WTC11 (cell line): ENCODE measurements around the gene CD44. TPM values are rescaled to one million over a fixed set of nuclear protein-coding genes. Genes with fewer than 3 reads are reported as not detected.

ENCODE experiments used
- ATAC-seq: fragments of 200-7000 bp; cut with Tn5 transposase; 2 replicates; pipeline ENCODE4 v1.10.0; 2021; ENCODE audit warnings: mild to moderate bottlenecking, moderate library complexity
- Bru-seq: library from RNA; stranded (reverse); fragments of 400-500 nt; gene quantifications from one replicate; lab custom pipeline; 2021; lab: Mats Ljungman, UMichigan
- CTCF ChIA-PET: fragments of 300-600 bp; sonication (Branson Sonifier 250); formaldehyde crosslinking; loops from one replicate; lab custom pipeline; 2021; ENCODE audit warnings: antibody characterized with exemption; lab: Charles Lee
- POLR2A ChIA-PET: fragments of 350-600 bp; sonication (Branson Sonifier 250); formaldehyde crosslinking; loops from one replicate; lab custom pipeline; 2021; ENCODE audit warnings: antibody characterized with exemption; lab: Charles Lee
- DNase-seq: peaks from one replicate; pipeline ENCODE4 v3.0.0; 2021; ENCODE audit warnings: low spot score
- H3K27ac Mint-ChIP-seq: 2 replicates; pipeline ENCODE4 v1.8.0; 2021; ENCODE audit warnings: mixed read lengths
- H3K27me3 Mint-ChIP-seq: 2 replicates; pipeline ENCODE4 v1.8.0; 2021; ENCODE audit warnings: low read depth, mild to moderate bottlenecking, moderate library complexity, mixed read lengths
- H3K36me3 Mint-ChIP-seq: 2 replicates; pipeline ENCODE4 v1.8.0; 2021; ENCODE audit warnings: mixed read lengths
- H3K4me1 Mint-ChIP-seq: 2 replicates; pipeline ENCODE4 v1.8.0; 2022; ENCODE audit warnings: mixed read lengths
- H3K4me3 Mint-ChIP-seq: 2 replicates; pipeline ENCODE4 v1.8.0; 2021; ENCODE audit warnings: mild to moderate bottlenecking, moderate library complexity, mixed read lengths
- H3K9me3 Mint-ChIP-seq: 2 replicates; pipeline ENCODE4 v1.8.0; 2021; ENCODE audit warnings: mixed read lengths
- CREB1 ChIP-seq: sonication (generic); formaldehyde crosslinking; IDR thresholded peaks from 2 replicates; pipeline ENCODE4 v1.8.0; 2023; ENCODE audit warnings: mild to moderate bottlenecking, missing genetic modification reagents
- CREM ChIP-seq: sonication (generic); formaldehyde crosslinking; IDR thresholded peaks from 2 replicates; pipeline ENCODE4 v1.8.1; 2022; ENCODE audit warnings: mild to moderate bottlenecking, missing genetic modification reagents, moderate library complexity
- ETV6 ChIP-seq: sonication (generic); formaldehyde crosslinking; IDR thresholded peaks from 2 replicates; pipeline ENCODE4 v1.8.1; 2022; ENCODE audit warnings: mild to moderate bottlenecking, missing genetic modification reagents
- FOXJ3 ChIP-seq: sonication (generic); formaldehyde crosslinking; IDR thresholded peaks from 2 replicates; pipeline ENCODE4 v1.9.0; 2021; ENCODE audit warnings: missing genetic modification reagents, mild to moderate bottlenecking, borderline replicate concordance
- FOXK1 ChIP-seq: sonication (generic); formaldehyde crosslinking; IDR thresholded peaks from 2 replicates; pipeline ENCODE4 v1.8.0; 2022; ENCODE audit warnings: mild to moderate bottlenecking, moderate library complexity, missing genetic modification reagents
- FOXP1 ChIP-seq: sonication (generic); formaldehyde crosslinking; IDR thresholded peaks from 2 replicates; pipeline ENCODE4 v1.8.0; 2022; ENCODE audit warnings: missing genetic modification reagents, mild to moderate bottlenecking, moderate library complexity, borderline replicate concordance
- IRF2 ChIP-seq: sonication (generic); formaldehyde crosslinking; IDR thresholded peaks from 2 replicates; pipeline ENCODE4 v1.8.0; 2022; ENCODE audit warnings: low read depth, missing genetic modification reagents, borderline replicate concordance
- JUN ChIP-seq: sonication (generic); formaldehyde crosslinking; IDR thresholded peaks from 2 replicates; pipeline ENCODE4 v1.8.0; 2023; ENCODE audit warnings: mild to moderate bottlenecking, missing genetic modification reagents
- NFE2L1 ChIP-seq: sonication (generic); formaldehyde crosslinking; IDR thresholded peaks from 2 replicates; pipeline ENCODE4 v1.8.1; 2023; ENCODE audit warnings: missing genetic modification reagents
- NR2C2 ChIP-seq: sonication (generic); formaldehyde crosslinking; IDR thresholded peaks from 2 replicates; pipeline ENCODE4 v1.8.0; 2022; ENCODE audit warnings: mild to moderate bottlenecking, missing genetic modification reagents
- SMAD3 ChIP-seq: sonication (generic); formaldehyde crosslinking; IDR thresholded peaks from 2 replicates; pipeline ENCODE4 v1.8.0; 2022; ENCODE audit warnings: missing genetic modification reagents, mild to moderate bottlenecking, borderline replicate concordance
- TEAD1 ChIP-seq: sonication (generic); formaldehyde crosslinking; IDR thresholded peaks from 2 replicates; pipeline ENCODE4 v1.8.0; 2022; ENCODE audit warnings: mild to moderate bottlenecking, missing genetic modification reagents
- ZNF219 ChIP-seq: sonication (generic); formaldehyde crosslinking; IDR thresholded peaks from 2 replicates; pipeline ENCODE4 v1.8.0; 2023; ENCODE audit warnings: missing genetic modification reagents, mild to moderate bottlenecking, borderline replicate concordance
- ZNF423 ChIP-seq: fragments of 250-450 bp; sonication (Bioruptor Pico); IDR thresholded peaks from 2 replicates; pipeline ENCODE4 v2.1.2; 2022; ENCODE audit warnings: mild to moderate bottlenecking, moderate library complexity
- long read RNA-seq, 3 experiments: library from RNA in 1 of 3; library from capped mRNA in 1 of 3; library from polyadenylated mRNA in 1 of 3; unstranded in 2 of 3; stranded (forward) in 1 of 3; transcript quantifications; one replicate each; pipeline ENCODE4 v2.0.0, GENCODE V29; 2021
- total RNA-seq: library from RNA; stranded (reverse); gene quantifications from 3 replicates; pipeline ENCODE4 v1.2.3, GENCODE V29; 2021
- TF ChIP-seq, protein P1 (sequence below): sonication (generic); formaldehyde crosslinking; IDR thresholded peaks from 2 replicates; pipeline ENCODE4 v1.8.1; 2023; ENCODE audit warnings: mild to moderate bottlenecking, missing genetic modification reagents
- TF ChIP-seq, protein P2 (sequence below): sonication (generic); formaldehyde crosslinking; IDR thresholded peaks from 2 replicates; pipeline ENCODE4 v1.8.1; 2023; ENCODE audit warnings: mild to moderate bottlenecking, moderate library complexity, missing genetic modification reagents
- TF ChIP-seq, protein P3 (sequence below): sonication (generic); formaldehyde crosslinking; conservative IDR thresholded peaks from 2 replicates; pipeline ENCODE4 v1.8.1; 2022; ENCODE audit warnings: mild to moderate bottlenecking, missing genetic modification reagents
- TF ChIP-seq, protein P4 (sequence below): sonication (generic); formaldehyde crosslinking; IDR thresholded peaks from 2 replicates; pipeline ENCODE4 v1.8.1; 2022; ENCODE audit warnings: mild to moderate bottlenecking, moderate library complexity, missing genetic modification reagents
- TF ChIP-seq, protein P5 (sequence below): sonication (generic); formaldehyde crosslinking; IDR thresholded peaks from 2 replicates; pipeline ENCODE4 v1.8.1; 2022; ENCODE audit warnings: mild to moderate bottlenecking, missing genetic modification reagents, moderate library complexity, borderline replicate concordance
- TF ChIP-seq, protein P6 (sequence below): sonication (generic); formaldehyde crosslinking; IDR thresholded peaks from 2 replicates; pipeline ENCODE4 v1.8.0; 2022; ENCODE audit warnings: mild to moderate bottlenecking, missing genetic modification reagents
- TF ChIP-seq, protein P7 (sequence below): sonication (generic); formaldehyde crosslinking; IDR thresholded peaks from 2 replicates; pipeline ENCODE4 v1.8.1; 2023; ENCODE audit warnings: mild to moderate bottlenecking, missing genetic modification reagents, borderline replicate concordance

CD44 gene
- total RNA-seq (9.6 to 12.0 TPM (median 10.3 TPM) in 3 replicates), Bru-seq, nascent RNA (percentile 38 among the genes with signal in this experiment)
- long read RNA-seq, experiment 1, full-length matches to known transcripts: 7 of 19 reads
- long read RNA-seq, experiment 1, partial matches to known transcripts: 5 of 19 reads
- long read RNA-seq, experiment 1, other reads (novel, unspliced or antisense): 7 of 19 reads
- long read RNA-seq, experiment 2, full-length matches to known transcripts: 6 of 10 reads
- long read RNA-seq, experiment 2, partial matches to known transcripts: 1 of 10 reads
- long read RNA-seq, experiment 2, other reads (novel, unspliced or antisense): 3 of 10 reads
- long read RNA-seq, experiment 3, full-length matches to known transcripts: 11 of 17 reads
- long read RNA-seq, experiment 3, partial matches to known transcripts: 3 of 17 reads
- long read RNA-seq, experiment 3, other reads (novel, unspliced or antisense): 3 of 17 reads

DNA sequence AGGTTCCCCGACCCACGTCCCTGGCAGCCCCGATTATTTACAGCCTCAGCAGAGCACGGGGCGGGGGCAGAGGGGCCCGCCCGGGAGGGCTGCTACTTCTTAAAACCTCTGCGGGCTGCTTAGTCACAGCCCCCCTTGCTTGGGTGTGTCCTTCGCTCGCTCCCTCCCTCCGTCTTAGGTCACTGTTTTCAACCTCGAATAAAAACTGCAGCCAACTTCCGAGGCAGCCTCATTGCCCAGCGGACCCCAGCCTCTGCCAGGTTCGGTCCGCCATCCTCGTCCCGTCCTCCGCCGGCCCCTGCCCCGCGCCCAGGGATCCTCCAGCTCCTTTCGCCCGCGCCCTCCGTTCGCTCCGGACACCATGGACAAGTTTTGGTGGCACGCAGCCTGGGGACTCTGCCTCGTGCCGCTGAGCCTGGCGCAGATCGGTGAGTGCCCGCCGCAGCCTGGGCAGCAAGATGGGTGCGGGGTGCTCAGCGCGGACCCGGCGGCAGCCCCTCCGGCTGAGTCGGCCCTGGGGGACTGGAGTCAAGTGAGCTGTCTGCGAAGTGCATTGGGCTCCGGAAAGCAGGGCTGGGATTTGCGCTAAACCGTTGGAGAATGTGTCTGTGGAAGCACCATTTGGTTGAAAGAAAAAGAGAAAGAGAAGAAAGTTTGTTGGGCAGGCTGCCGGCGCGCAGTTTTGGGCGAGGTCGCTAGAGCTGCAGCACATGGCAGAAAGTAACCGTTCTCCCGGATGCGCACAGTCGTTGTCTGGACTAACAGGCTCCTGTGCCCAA, at the start of gene CD44:
CD44 (plus strand) TSS at position 229 of the 779 bp plus-strand sequence; CDS start at position 362, 133 bp downstream.
- Mint-ChIP-seq H3K27me3 (peaks cover 72% of the 10 kb centered on the region), H3K36me3 (no peaks in the 10 kb centered on the region)
- TF ChIP-seq FOXK1 (CRISPR knock-in tag): peak; percentile 32; the same call in 1 of the 2 replicates
- TF ChIP-seq ZNF423 (CRISPR knock-in tag): no peak
- TF ChIP-seq ETV6 (CRISPR knock-in tag): no peak
- no peak for TF ChIP-seq JUN (CRISPR knock-in tag)
- no peak for TF ChIP-seq IRF2 (CRISPR knock-in tag)
- TF ChIP-seq, protein P1, sequence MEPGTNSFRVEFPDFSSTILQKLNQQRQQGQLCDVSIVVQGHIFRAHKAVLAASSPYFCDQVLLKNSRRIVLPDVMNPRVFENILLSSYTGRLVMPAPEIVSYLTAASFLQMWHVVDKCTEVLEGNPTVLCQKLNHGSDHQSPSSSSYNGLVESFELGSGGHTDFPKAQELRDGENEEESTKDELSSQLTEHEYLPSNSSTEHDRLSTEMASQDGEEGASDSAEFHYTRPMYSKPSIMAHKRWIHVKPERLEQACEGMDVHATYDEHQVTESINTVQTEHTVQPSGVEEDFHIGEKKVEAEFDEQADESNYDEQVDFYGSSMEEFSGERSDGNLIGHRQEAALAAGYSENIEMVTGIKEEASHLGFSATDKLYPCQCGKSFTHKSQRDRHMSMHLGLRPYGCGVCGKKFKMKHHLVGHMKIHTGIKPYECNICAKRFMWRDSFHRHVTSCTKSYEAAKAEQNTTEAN: no peak
- TF ChIP-seq TEAD1: 0 out of 2 replicates have a peak, but pooled peaks have one; percentile 53
- TF ChIP-seq FOXJ3 (CRISPR knock-in tag): no peak
- no peak for TF ChIP-seq NR2C2 (CRISPR knock-in tag)
- TF ChIP-seq, protein P2, sequence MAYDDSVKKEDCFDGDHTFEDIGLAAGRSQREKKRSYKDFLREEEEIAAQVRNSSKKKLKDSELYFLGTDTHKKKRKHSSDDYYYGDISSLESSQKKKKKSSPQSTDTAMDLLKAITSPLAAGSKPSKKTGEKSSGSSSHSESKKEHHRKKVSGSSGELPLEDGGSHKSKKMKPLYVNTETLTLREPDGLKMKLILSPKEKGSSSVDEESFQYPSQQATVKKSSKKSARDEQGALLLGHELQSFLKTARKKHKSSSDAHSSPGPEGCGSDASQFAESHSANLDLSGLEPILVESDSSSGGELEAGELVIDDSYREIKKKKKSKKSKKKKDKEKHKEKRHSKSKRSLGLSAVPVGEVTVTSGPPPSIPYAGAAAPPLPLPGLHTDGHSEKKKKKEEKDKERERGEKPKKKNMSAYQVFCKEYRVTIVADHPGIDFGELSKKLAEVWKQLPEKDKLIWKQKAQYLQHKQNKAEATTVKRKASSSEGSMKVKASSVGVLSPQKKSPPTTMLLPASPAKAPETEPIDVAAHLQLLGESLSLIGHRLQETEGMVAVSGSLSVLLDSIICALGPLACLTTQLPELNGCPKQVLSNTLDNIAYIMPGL (CRISPR knock-in tag): 0 out of 2 replicates have a peak, but pooled peaks have one; percentile 28
- peak; percentile 70; the same call in 1 of the 2 replicates for TF ChIP-seq SMAD3 (CRISPR knock-in tag)
- TF ChIP-seq FOXP1 (CRISPR knock-in tag): peak; percentile 85
- no peak for TF ChIP-seq CREM (CRISPR knock-in tag)
- TF ChIP-seq, protein P3, sequence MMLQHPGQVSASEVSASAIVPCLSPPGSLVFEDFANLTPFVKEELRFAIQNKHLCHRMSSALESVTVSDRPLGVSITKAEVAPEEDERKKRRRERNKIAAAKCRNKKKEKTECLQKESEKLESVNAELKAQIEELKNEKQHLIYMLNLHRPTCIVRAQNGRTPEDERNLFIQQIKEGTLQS (CRISPR knock-in tag): no peak
- TF ChIP-seq CREB1 (CRISPR knock-in tag): 0 out of 2 replicates have a peak, but pooled peaks have one; percentile 33
- TF ChIP-seq, protein P4, sequence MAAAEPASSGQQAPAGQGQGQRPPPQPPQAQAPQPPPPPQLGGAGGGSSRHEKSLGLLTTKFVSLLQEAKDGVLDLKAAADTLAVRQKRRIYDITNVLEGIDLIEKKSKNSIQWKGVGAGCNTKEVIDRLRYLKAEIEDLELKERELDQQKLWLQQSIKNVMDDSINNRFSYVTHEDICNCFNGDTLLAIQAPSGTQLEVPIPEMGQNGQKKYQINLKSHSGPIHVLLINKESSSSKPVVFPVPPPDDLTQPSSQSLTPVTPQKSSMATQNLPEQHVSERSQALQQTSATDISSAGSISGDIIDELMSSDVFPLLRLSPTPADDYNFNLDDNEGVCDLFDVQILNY (CRISPR knock-in tag): no peak
- TF ChIP-seq, protein P5, sequence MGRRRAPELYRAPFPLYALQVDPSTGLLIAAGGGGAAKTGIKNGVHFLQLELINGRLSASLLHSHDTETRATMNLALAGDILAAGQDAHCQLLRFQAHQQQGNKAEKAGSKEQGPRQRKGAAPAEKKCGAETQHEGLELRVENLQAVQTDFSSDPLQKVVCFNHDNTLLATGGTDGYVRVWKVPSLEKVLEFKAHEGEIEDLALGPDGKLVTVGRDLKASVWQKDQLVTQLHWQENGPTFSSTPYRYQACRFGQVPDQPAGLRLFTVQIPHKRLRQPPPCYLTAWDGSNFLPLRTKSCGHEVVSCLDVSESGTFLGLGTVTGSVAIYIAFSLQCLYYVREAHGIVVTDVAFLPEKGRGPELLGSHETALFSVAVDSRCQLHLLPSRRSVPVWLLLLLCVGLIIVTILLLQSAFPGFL: no peak
- 0 out of 2 replicates have a peak, but pooled peaks have one; percentile 23 for TF ChIP-seq NFE2L1 (CRISPR knock-in tag)
- TF ChIP-seq, protein P6, sequence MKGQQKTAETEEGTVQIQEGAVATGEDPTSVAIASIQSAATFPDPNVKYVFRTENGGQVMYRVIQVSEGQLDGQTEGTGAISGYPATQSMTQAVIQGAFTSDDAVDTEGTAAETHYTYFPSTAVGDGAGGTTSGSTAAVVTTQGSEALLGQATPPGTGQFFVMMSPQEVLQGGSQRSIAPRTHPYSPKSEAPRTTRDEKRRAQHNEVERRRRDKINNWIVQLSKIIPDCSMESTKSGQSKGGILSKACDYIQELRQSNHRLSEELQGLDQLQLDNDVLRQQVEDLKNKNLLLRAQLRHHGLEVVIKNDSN (CRISPR knock-in tag): no peak
- TF ChIP-seq, protein P7, sequence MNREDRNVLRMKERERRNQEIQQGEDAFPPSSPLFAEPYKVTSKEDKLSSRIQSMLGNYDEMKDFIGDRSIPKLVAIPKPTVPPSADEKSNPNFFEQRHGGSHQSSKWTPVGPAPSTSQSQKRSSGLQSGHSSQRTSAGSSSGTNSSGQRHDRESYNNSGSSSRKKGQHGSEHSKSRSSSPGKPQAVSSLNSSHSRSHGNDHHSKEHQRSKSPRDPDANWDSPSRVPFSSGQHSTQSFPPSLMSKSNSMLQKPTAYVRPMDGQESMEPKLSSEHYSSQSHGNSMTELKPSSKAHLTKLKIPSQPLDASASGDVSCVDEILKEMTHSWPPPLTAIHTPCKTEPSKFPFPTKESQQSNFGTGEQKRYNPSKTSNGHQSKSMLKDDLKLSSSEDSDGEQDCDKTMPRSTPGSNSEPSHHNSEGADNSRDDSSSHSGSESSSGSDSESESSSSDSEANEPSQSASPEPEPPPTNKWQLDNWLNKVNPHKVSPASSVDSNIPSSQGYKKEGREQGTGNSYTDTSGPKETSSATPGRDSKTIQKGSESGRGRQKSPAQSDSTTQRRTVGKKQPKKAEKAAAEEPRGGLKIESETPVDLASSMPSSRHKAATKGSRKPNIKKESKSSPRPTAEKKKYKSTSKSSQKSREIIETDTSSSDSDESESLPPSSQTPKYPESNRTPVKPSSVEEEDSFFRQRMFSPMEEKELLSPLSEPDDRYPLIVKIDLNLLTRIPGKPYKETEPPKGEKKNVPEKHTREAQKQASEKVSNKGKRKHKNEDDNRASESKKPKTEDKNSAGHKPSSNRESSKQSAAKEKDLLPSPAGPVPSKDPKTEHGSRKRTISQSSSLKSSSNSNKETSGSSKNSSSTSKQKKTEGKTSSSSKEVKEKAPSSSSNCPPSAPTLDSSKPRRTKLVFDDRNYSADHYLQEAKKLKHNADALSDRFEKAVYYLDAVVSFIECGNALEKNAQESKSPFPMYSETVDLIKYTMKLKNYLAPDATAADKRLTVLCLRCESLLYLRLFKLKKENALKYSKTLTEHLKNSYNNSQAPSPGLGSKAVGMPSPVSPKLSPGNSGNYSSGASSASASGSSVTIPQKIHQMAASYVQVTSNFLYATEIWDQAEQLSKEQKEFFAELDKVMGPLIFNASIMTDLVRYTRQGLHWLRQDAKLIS (CRISPR knock-in tag): peak; percentile 39; the same call in 1 of the 2 replicates
- TF ChIP-seq ZNF219: 0 out of 2 replicates have a peak, but pooled peaks have one; percentile 68

More for the DNA sequence above, at the start of gene CD44:
- peaks cover 14% of the 10 kb centered on the region for H3K4me1 Mint-ChIP-seq
- H3K27ac Mint-ChIP-seq: no peak within 1 kb of the TSS
- CTCF ChIA-PET: interaction anchor here (1.1 to 1.7 kb wide), 4 partner anchors 9 to 254 kb away, joined by 4 to 6 read pairs (median 4); no protein-coding TSS in a partner anchor
- POLR2A ChIA-PET: interaction anchor here (0.7 to 1.2 kb wide), 3 partner anchors 13 to 167 kb away, joined by 3 read pairs; no protein-coding TSS in a partner anchor
- peak; percentile 40 for DNase-seq
- peak; percentile 57 for ATAC-seq
- H3K9me3 Mint-ChIP-seq: no peaks in the 10 kb centered on the region
- H3K4me3 Mint-ChIP-seq: peak within 1 kb of the TSS; percentile 79
